ENCODE data around the gene RAPGEF1.

The RAPGEF1 gene

DNA sequence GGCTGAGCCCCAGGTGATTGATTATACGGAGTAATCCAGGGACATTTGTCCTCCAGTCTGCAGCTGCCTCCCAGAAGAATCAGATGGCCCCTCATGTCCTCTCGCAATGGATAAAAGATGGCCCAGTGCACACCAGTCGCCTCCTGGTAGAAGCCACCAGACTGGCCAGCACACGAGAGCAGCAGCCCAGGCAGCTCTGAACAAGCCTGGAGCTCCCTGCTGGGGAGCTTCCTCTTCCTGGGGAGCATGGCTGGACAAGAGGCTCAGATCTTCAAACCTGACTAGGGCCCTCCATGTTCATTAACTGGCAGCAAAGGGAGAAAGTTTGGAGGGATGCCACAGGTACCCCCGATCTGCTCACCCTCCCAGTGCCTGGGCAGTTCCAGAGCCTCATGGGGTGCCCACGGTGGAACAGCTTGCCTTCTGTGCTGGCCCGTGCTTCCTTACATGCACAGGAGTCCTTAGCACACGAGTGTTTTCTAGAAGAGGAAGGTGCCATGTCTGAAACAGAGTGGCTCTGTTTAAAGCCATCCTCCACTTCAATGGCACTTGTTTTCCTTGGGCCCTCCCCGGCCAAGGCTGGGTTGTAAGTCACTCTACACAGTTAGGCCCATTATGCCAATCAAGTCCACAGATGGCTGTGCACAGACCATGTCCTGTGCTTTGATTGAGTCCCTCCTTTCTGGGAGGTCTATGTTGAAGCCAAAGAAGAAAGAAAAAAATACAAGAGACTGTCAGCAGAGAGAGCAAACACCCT lies 118.9 kb downstream of the RAPGEF1 start:
- no peak for DNase-seq

GRCh38 chr9:131619680-131620079 lies 120.2 kb downstream of the RAPGEF1 start:
- no peak for DNase-seq

DNA sequence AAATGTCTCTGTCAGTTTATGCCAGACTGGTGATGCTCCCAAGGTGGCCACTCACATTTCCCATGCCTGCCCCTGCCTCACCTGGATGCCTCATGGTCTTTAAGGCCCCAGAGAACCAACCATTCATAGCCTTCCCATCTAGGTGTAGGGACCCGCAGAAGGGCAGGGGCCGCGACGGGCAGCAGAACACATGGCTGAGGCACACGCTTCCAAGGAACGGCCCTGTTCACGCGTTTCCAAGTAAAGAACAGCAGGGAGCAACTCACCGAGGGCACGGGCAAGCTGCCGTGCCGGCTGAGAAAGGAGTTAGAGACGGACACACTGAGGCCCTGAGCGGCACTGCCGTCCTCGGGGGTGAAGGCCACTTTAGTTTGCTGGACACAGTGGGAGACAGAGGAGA lies 121.1 kb downstream of the RAPGEF1 start:
- no peak for DNase-seq

DNA sequence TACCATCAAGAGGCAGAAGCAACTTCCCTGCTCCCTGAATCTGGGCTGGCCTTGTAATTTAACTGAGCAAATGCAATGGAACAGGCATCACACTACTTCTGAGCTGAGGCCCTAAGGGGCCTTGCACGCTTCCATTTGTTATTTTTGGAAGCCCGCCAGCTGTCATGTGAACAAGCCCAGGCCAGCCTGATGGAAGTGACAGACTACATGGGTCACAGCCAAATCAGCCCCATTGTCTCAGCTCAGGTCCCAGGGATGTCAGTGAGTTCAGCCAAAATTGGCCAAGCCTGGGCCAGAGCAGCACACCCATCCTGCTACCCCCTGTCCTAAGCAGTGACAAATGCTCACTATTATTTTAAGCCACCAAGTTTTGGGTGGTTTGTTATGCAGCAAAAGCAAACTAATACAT lies 121.8 kb downstream of the RAPGEF1 start:
- DNase-seq = no peak

- no peak for DNase-seq
Observed at GRCh38 chr9:131617611-131618010, 122.3 kb downstream of the RAPGEF1 start.

GRCh38 chr9:131616983-131617604 lies 122.8 kb downstream of the RAPGEF1 start:
- DNase-seq = no peak

DNA sequence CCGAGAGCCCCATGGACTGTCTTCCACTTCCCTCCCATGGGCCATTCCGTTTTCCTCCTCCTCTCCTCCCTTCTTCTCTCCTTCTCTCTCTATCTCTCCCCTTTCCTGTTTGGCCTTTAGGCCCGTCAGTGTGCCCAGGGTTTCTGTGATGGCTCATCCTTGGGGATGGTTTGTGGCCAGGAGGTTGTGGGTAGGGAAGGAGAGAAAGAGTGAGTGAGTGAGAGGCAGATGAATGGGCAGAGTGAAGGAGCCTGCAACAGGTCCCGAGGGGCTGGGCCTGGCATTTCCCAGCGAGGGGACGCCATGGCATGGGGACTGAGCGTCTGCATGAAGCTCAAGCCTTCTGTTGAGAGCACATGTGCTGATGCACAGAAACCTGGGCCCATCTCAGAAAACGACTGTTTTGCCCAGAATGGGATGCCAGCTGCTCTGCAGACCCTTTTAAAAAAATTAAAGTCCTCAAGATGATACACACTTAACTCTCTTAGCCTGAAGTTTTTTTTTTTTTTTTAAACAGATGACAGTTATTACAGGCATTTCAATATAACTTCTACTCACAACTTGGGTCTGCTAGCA lies 125.4 kb downstream of the RAPGEF1 start:
- no peak for DNase-seq

GRCh38 chr9:131613921-131614320 lies 126.0 kb downstream of the RAPGEF1 start:
- DNase-seq = no peak

GRCh38 chr9:131612851-131613250 lies 127.0 kb downstream of the RAPGEF1 start:
- no peak for DNase-seq

DNA sequence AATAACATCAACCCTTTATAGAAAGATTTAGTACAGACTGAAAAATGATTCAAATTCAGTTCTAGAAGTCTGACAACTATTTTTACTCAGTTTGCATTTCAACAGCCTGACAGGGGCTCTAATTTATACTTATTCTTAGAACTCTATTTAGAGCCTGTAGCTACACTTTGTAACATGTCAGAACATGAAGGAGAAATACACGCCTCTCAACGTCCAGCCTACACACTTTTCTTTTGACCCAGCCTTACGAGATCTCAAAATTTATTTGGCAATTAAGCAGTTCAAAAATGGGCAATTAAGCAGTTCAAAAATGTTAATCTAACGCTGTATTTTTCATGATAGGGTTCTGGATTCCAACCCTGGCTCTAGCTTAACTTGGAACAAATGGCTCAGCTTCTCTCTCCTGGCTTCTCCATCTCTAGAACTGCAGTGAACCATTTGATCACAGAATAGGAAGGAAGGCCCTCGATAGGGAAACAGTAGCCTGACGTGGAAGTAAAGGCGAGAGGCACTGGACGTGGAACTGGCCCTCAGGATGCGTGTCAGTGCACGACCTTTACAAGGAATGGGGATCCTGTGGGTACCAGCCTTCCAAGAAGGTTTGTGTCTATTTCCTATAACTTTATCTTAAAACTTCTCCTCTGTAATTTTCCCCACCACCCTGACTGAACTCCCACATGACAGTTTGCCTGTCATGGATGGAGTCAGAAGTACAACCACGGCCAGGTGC lies 128.1 kb downstream of the RAPGEF1 start:
- no peak for DNase-seq

GRCh38 chr9:131610231-131610761 lies 129.6 kb downstream of the RAPGEF1 start:
- no peak for DNase-seq

DNA sequence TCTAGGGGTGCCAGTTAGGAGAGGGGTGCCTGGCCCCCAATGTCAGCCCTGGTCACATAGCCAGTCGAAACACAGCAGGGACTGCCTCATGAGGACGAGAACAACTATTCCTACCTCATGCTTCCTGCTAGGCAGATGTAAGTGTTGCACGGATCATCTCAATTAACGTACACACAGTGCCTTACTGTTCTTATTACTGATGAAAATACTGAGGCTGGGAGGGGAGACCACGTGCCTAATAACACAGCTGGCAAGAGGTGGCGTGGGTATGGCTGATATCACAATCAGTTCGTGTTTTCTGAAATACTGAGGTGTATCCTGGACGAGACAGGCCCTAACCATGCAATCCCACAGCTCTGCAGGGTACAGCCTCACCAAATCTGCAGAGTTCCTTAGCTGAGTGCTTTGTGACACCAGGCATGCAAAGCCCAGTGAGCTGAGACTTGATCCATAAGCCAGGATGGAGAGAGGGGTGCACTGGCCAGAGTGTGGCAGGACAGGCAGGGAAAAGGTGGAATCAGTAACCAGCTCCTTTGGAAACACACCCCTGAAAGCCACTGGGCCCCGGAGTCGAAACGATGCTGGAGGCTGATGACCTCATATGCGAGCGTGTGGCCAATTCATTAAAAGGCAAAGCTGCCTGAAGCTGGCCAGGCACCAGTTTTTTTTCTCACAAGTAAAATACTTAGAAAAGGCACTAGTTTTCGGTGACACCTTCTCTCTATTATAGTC lies 130.6 kb downstream of the RAPGEF1 start:
- peak; percentile 71 for DNase-seq

DNA sequence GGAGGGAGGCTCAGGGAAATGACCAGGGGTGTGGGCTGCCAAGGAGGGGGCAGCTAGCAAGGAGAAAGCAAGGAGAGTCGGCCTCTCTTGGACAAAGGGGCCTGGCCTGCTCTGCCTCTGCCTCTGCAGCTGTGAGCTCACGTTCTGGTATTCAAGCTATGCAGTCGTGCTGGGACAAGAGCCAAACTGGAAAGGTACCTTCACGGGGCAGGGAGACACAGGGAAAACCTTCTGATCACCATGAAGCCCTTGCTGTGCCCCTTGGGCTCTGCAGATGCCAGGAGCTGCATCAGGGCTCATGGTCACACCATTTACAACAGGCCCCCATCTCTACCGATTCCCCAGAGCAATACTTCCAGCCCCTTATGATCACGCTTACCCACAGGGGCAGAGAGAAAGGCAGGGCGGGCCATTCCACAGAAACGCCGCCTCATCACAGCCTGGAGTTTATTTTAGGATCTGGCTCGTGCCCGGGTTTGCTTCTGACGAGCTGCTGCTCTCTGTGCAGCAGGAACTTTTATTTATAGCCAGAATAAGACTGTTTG lies 131.3 kb downstream of the RAPGEF1 start:
- DNase-seq = peak; percentile 97

GRCh38 chr9:131607591-131607990 lies 132.3 kb downstream of the RAPGEF1 start:
- DNase-seq = no peak

DNA sequence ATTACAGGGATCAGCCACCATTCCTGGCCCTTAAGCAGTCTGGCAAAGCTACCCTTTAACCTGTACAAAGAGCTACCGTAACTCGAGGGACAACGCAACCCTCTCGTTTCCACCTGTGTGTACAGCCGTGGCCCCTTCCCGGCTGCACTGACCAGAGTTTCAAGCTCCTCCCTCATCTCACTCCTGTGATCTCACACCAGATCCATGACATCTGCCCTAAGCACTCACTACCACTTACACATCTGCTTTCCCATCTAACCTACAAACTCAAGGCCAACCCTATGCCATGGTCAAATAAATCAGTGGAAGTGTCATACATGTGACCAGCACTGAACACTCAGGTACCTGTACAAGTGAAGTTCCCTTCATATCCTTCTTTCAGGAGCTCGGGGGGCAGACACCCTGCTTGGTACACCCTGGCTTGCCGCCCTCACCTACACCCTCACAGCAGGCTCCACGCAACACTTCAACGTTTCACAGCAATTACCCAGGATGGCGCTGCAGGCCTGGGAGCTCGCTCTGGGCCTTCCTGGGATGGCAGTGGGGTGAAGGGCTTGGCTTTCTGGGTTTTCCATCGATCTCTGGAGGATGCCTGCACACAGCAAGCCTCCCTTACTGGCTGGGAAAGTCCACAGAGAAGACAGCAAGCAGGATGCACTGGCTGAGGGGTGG lies 132.8 kb downstream of the RAPGEF1 start:
- DNase-seq = no peak

GRCh38 chr9:131605770-131606590 lies 133.9 kb downstream of the RAPGEF1 start:
- DNase-seq = no peak

GRCh38 chr9:131603711-131604439 lies 136.0 kb downstream of the RAPGEF1 start:
- no peak for DNase-seq

DNA sequence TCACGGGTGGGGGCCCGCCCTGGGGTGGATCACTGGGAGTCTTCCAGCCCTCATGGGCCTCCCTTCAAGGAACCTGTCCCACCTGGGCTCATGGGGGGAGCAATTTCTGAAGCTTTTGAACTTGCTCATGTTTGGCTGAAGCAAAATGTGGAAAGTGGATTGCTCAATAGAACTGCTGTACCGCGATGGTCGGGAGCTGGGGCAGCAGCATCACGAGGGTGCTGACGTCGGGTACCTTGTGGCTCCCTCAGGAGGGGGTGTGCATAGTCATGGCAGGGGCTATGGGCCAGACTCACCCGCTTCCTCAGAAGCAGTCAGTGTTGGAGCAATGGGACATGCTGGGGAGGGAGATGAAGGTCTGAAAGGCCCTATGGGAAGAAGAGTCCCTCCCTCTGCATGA lies 136.7 kb downstream of the RAPGEF1 start:
- DNase-seq = no peak

GRCh38 chr9:131601683-131602181 lies 138.1 kb downstream of the RAPGEF1 start:
- no peak for DNase-seq

GRCh38 chr9:131598121-131598520 lies 141.8 kb downstream of the RAPGEF1 start:
- DNase-seq = no peak
